Hematopoietic multipotent progenitor cell treated with erythropoietin and hydrocortisone succinate and interleukin-3 and kit ligand, for 17 days (in vitro differentiated cells): ENCODE data around the gene GRAP2.
"Not testable (repeated sequence)": the region's sequence is repeated elsewhere in the genome, so short reads cannot be mapped to it uniquely, and the experiment has no call there.

Experiments used
- DNase-seq: peaks from one replicate; pipeline ENCODE4 v3.0.0-alpha.2; 2015; ENCODE audit warnings: low spot score

The GRAP2 gene

GRCh38 chr22:39900306-39901227 lies at the start of gene GRAP2:
Gene GRAP2 (plus strand): TSS chr22:39901084. CDS start chr22:39947107, 46,023 bp downstream.
- no peak for DNase-seq

- no peak for DNase-seq
Measured at GRCh38 chr22:39851606-39852315, 49.1 kb upstream of the GRAP2 start.

GRCh38 chr22:39852799-39853198 lies 48.1 kb upstream of the GRAP2 start:
- DNase-seq: no peak

GRCh38 chr22:39856588-39856987 lies 44.3 kb upstream of the GRAP2 start:
- DNase-seq: no peak

GRCh38 chr22:39859903-39860588 lies 40.8 kb upstream of the GRAP2 start:
- DNase-seq: no peak

- DNase-seq: no peak
Measured at GRCh38 chr22:39868741-39869140, 32.1 kb upstream of the GRAP2 start.

GRCh38 chr22:39869797-39870196 lies 31.1 kb upstream of the GRAP2 start:
- DNase-seq: not testable (repeated sequence)

- DNase-seq: no peak
Measured at GRCh38 chr22:39871008-39871798, 29.7 kb upstream of the GRAP2 start.

- no peak for DNase-seq
Measured at GRCh38 chr22:39872548-39872947, 28.3 kb upstream of the GRAP2 start.

- no peak for DNase-seq
Measured at GRCh38 chr22:39873965-39874364, 26.9 kb upstream of the GRAP2 start.

- not testable (repeated sequence) for DNase-seq
Measured at GRCh38 chr22:39875176-39875885, 25.6 kb upstream of the GRAP2 start.

GRCh38 chr22:39877079-39877845 lies 23.6 kb upstream of the GRAP2 start:
- no peak for DNase-seq

GRCh38 chr22:39880722-39881121 lies 20.2 kb upstream of the GRAP2 start:
- no peak for DNase-seq

- DNase-seq: no peak
Measured at GRCh38 chr22:39883057-39883456, 17.8 kb upstream of the GRAP2 start.

- not testable (repeated sequence) for DNase-seq
Measured at GRCh38 chr22:39889924-39890323, 11.0 kb upstream of the GRAP2 start.

GRCh38 chr22:39893526-39893925 lies 7.4 kb upstream of the GRAP2 start, which contains the start of gene ENTHD1:
Gene ENTHD1 (minus strand): TSS chr22:39893760. CDS start chr22:39887748, 6,012 bp downstream.
- no peak for DNase-seq

GRCh38 chr22:39894554-39895092 lies 6.3 kb upstream of the GRAP2 start:
- no peak for DNase-seq

- DNase-seq: no peak
Measured at GRCh38 chr22:39895682-39896081, 5.2 kb upstream of the GRAP2 start.

- DNase-seq: no peak
Measured at GRCh38 chr22:39896313-39896996, 4.4 kb upstream of the GRAP2 start.
